Osteoblast (primary cell): ENCODE data around the gene DDX47. TPM values are rescaled to one million over a fixed set of nuclear protein-coding genes. Genes with fewer than 3 reads are reported as not detected.

ENCODE experiments used
- DNase-seq: peaks from one replicate; pipeline ENCODE4 v3.0.0; 2011; ENCODE audit warnings: low spot score, mixed read lengths; ENCODE audit not compliant: insufficient read length; ENCODE audit errors: missing footprints
- H2AFZ ChIP-seq: 2 replicates; pipeline ENCODE4 v1.6.0; 2011; ENCODE audit warnings: mild to moderate bottlenecking, low read length
- H3K27ac ChIP-seq: 2 replicates; pipeline ENCODE4 v1.5.1; 2011; ENCODE audit warnings: mild to moderate bottlenecking, low read depth, low read length, moderate library complexity
- H3K27me3 ChIP-seq: 2 replicates; pipeline ENCODE4 v1.6.0; 2012; ENCODE audit warnings: mild to moderate bottlenecking, control low read depth, inconsistent platforms, low read length, moderate library complexity; ENCODE audit not compliant: insufficient read depth
- H3K36me3 ChIP-seq: 2 replicates; pipeline ENCODE4 v1.5.1; 2011; ENCODE audit warnings: mild to moderate bottlenecking, low read length, control low read depth, moderate library complexity; ENCODE audit not compliant: insufficient read depth
- H3K4me1 ChIP-seq: 2 replicates; pipeline ENCODE4 v1.5.1; 2011; ENCODE audit warnings: mild to moderate bottlenecking, low read length, control low read depth, moderate library complexity; ENCODE audit not compliant: insufficient read depth
- H3K4me2 ChIP-seq: 2 replicates; pipeline ENCODE4 v1.6.0; 2011; ENCODE audit warnings: mild to moderate bottlenecking, low read length; ENCODE audit not compliant: insufficient read depth
- H3K4me3 ChIP-seq: fragments of 200-600 bp; sonication (generic); 3 replicates; pipeline ENCODE4 v1.5.1; 2012; ENCODE audit warnings: mild to moderate bottlenecking, low read length, inconsistent platforms; ENCODE audit not compliant: insufficient read depth
- H3K79me2 ChIP-seq: 2 replicates; pipeline ENCODE4 v1.6.0; 2012; ENCODE audit warnings: mild to moderate bottlenecking, low read length, control low read depth, inconsistent platforms; ENCODE audit not compliant: insufficient read depth
- H3K9me3 ChIP-seq: 2 replicates; pipeline ENCODE4 v1.5.1; 2011; ENCODE audit warnings: low read depth, low read length, control low read depth
- H4K20me1 ChIP-seq: 2 replicates; pipeline ENCODE4 v1.6.0; 2012; ENCODE audit warnings: mild to moderate bottlenecking, low read length, control low read depth; ENCODE audit not compliant: insufficient read depth
- total RNA-seq: library from RNA; depleted of rRNA; stranded (reverse); fragments of >200 nt; gene quantifications from 2 replicates; pipeline ENCODE4 v1.2.3, GENCODE V29; 2012
- TF ChIP-seq, protein P1 (sequence below): IDR thresholded peaks from 2 replicates; pipeline ENCODE4 v1.5.1; 2011; ENCODE audit warnings: mild to moderate bottlenecking, low read depth, low read length, moderate library complexity; ENCODE audit errors: extremely low read depth

DDX47 gene
- total RNA-seq, 1 donor, result 60.8 TPM

DNA sequence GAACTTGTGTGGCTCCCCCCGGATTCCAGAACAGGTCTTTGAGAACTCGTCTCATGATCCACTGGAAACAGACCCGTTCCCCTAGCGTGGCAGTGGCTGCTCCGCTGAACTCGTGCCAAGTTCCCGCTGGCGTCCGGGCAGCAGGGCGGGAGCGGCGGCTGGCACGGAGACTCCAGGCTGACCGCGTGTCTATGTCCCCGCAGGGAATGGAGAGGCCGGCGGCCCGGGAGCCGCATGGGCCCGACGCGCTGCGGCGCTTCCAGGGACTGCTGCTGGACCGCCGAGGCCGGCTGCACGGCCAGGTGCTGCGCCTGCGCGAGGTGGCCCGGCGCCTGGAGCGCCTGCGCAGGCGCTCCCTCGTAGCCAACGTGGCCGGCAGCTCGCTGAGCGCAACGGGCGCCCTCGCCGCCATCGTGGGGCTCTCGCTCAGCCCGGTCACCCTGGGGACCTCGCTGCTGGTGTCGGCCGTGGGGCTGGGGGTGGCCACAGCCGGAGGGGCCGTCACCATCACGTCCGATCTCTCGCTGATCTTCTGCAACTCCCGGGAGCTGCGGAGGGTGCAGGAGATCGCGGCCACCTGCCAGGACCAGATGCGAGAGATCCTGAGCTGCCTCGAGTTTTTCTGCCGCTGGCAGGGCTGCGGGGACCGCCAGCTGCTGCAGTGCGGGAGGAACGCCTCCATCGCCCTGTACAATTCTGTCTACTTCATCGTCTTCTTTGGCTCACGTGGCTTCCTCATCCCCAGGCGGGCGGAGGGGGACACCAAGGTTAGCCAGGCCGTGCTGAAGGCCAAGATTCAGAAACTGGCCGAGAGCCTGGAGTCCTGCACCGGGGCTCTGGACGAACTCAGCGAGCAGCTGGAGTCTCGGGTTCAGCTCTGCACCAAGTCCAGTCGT, 26.2 kb upstream of the DDX47 start:
- Histone ChIP-seq H2AFZ (peak overlapping the region; percentile 91), H3K36me3 (peaks cover 4% of the 10 kb centered on the region), H3K4me2 (peak overlapping the region; percentile 90), H3K27ac (peak overlapping the region; percentile 92), H3K27me3 (no peaks in the 10 kb centered on the region), H3K4me3 (peak overlapping the region; percentile 75), H3K79me2 (peaks cover 16% of the 10 kb centered on the region), H4K20me1 (no peaks in the 10 kb centered on the region), H3K9me3 (no peaks in the 10 kb centered on the region), H3K4me1 (peaks cover 39% of the 10 kb centered on the region)
- peak; percentile 97 for DNase-seq
- TF ChIP-seq, protein P1, sequence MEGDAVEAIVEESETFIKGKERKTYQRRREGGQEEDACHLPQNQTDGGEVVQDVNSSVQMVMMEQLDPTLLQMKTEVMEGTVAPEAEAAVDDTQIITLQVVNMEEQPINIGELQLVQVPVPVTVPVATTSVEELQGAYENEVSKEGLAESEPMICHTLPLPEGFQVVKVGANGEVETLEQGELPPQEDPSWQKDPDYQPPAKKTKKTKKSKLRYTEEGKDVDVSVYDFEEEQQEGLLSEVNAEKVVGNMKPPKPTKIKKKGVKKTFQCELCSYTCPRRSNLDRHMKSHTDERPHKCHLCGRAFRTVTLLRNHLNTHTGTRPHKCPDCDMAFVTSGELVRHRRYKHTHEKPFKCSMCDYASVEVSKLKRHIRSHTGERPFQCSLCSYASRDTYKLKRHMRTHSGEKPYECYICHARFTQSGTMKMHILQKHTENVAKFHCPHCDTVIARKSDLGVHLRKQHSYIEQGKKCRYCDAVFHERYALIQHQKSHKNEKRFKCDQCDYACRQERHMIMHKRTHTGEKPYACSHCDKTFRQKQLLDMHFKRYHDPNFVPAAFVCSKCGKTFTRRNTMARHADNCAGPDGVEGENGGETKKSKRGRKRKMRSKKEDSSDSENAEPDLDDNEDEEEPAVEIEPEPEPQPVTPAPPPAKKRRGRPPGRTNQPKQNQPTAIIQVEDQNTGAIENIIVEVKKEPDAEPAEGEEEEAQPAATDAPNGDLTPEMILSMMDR, result no peak

DNA sequence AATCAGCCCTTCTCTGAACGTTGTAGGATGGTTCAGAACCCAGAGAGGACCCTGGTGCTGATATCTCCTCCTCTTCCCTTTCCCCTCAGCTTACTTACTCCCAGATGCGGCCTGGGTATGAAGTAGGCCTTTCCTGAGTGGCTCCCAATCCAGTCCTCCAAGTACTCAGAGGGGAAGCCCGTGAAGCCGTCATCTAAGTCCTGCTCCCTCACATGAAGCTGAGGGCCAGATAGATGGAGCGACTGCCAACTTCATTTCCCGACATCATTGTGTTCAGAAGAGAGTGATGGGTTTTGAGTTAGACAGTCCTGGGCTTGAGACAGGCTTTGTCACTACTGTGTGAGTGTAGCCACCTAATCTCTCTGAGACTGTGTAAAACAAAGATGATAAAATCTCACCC, 25.0 kb upstream of the DDX47 start:
- H3K9me3 ChIP-seq, result no peaks in the 10 kb centered on the region
- no peaks in the 10 kb centered on the region for H3K36me3 ChIP-seq
- H3K27me3 ChIP-seq, result no peaks in the 10 kb centered on the region
- peaks cover 39% of the 10 kb centered on the region for H3K4me1 ChIP-seq
- H3K79me2 ChIP-seq, result peaks cover 16% of the 10 kb centered on the region
- peak overlapping the region; percentile 92 for H3K27ac ChIP-seq
- H3K4me2 ChIP-seq, result peak overlapping the region; percentile 90
- no peaks in the 10 kb centered on the region for H4K20me1 ChIP-seq
- H2AFZ ChIP-seq, result no peak overlapping the region
- peak; percentile 36 for DNase-seq
- TF ChIP-seq, protein P1, result no peak
- H3K4me3 ChIP-seq, result no peak overlapping the region

DNA sequence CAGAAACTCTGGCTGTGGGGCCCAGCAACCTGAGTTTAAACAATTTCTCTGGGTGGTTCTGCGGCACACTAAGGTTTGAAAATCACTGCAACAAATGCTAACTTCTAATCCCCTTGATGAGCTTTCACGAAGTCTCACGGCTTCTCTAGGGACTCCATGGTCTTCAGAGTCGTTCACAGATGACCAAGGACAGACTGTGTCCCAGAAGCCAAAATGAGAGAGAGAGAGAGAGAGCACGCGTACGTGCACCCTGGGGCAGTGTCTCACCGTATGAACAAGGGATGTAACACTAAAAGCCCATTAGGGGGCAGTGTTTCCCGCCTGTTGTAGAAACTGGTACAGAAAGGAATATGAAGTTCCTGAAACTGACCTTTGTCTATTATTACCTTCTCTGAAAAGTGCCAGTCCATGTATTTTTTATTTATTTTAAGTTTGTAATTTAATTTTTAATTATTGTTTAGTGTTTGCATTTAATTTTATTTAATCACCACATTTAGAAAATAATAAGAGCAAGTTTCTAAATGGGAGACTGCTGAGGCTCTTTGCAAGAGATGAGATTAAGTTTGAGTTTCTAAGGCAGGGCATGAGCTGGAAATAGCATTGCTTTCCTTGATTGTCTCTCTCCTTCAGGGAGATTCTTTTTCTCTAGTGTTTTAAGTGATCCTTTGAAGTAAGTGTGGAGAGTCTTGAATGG, 24.3 kb upstream of the DDX47 start:
- Histone ChIP-seq H3K36me3 (no peaks in the 10 kb centered on the region), H4K20me1 (no peaks in the 10 kb centered on the region), H3K27ac (peak overlapping the region; percentile 92), H2AFZ (no peak overlapping the region), H3K4me3 (no peak overlapping the region), H3K4me1 (peaks cover 39% of the 10 kb centered on the region), H3K79me2 (peaks cover 16% of the 10 kb centered on the region), H3K4me2 (peak overlapping the region; percentile 29), H3K9me3 (no peaks in the 10 kb centered on the region), H3K27me3 (no peaks in the 10 kb centered on the region)
- peak; percentile 73 for DNase-seq
- TF ChIP-seq, protein P1, result peak; percentile 85

DNA sequence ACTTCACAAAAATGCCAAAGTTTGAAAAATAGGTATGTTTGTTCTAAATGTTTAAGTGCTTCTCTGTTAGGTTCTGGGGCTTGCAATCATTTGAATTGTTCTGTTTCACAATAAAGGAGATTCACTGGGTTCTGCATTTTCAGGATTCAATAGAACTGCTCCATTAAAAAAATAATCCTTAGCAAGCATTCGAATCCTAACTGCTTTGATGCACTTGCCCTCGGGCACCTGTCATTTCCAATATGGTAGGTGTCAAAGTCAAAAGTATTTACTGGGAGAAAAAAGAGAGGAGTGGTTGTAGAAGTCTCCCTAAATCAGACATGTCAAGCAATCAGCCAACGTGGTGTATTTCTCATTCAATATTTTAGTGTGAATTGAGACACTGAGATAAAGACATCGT, 22.2 kb upstream of the DDX47 start:
- H4K20me1 ChIP-seq, result no peaks in the 10 kb centered on the region
- no peak for DNase-seq
- no peak overlapping the region for H2AFZ ChIP-seq
- peaks cover 31% of the 10 kb centered on the region for H3K4me1 ChIP-seq
- H3K4me2 ChIP-seq, result no peak overlapping the region
- TF ChIP-seq, protein P1, result no peak
- no peak overlapping the region for H3K27ac ChIP-seq
- no peaks in the 10 kb centered on the region for H3K36me3 ChIP-seq
- no peak overlapping the region for H3K4me3 ChIP-seq
- H3K27me3 ChIP-seq, result no peaks in the 10 kb centered on the region
- H3K9me3 ChIP-seq, result no peaks in the 10 kb centered on the region
- H3K79me2 ChIP-seq, result peaks cover 16% of the 10 kb centered on the region
